Measurements from ENCODE around the gene C1orf159.

- TF ChIP-seq EZH2phosphoT487 (IDR thresholded peaks at IDR 0.05; ENCODE audit: insufficient read depth, low read depth) (no peak), EZH2 (IDR thresholded peaks at IDR 0.05; ENCODE audit: insufficient read depth, poor library complexity, severe bottlenecking) (no peak)
Measured at GRCh38 chr1:1094981-1095380, 20.9 kb downstream of the C1orf159 start.
